HG02938 (cell line): ENCODE data around the gene BCL2L2.

Source experiments
- ATAC-seq: cut with Tn5 transposase; IDR thresholded peaks from one replicate; pipeline ENCODE4 v1.9.1; 2021; ENCODE audit warnings: mild to moderate bottlenecking, moderate library complexity; ENCODE audit not compliant: unreplicated experiment

The BCL2L2 gene

GRCh38 chr14:23352506-23353432, 46.1 kb downstream of the BCL2L2 start, which contains the start of gene SLC22A17:
SLC22A17 (minus strand) TSS chr14:23352887.
- no peak for ATAC-seq

GRCh38 chr14:23353433-23353780, 46.8 kb downstream of the BCL2L2 start:
- ATAC-seq: no peak

GRCh38 chr14:23354990-23355389, 48.4 kb downstream of the BCL2L2 start:
- ATAC-seq: no peak

GRCh38 chr14:23355871-23356435, 49.3 kb downstream of the BCL2L2 start:
- ATAC-seq: no peak

GRCh38 chr14:23356662-23357061, 50.0 kb downstream of the BCL2L2 start:
- ATAC-seq: no peak

- no peak for ATAC-seq
Measured at GRCh38 chr14:23357261-23357660, 50.6 kb downstream of the BCL2L2 start.

- no peak for ATAC-seq
Measured at GRCh38 chr14:23358042-23358441, 51.4 kb downstream of the BCL2L2 start.

GRCh38 chr14:23358553-23359166, 52.0 kb downstream of the BCL2L2 start:
- no peak for ATAC-seq

GRCh38 chr14:23359167-23359626, 52.6 kb downstream of the BCL2L2 start:
- ATAC-seq: no peak

GRCh38 chr14:23359722-23360447, 53.3 kb downstream of the BCL2L2 start:
- ATAC-seq: no peak

GRCh38 chr14:23360496-23360895, 53.9 kb downstream of the BCL2L2 start:
- no peak for ATAC-seq

- ATAC-seq: no peak
Measured at GRCh38 chr14:23361320-23361719, 54.7 kb downstream of the BCL2L2 start.
